ENCODE measurements around the gene MYBPC3. TPM values are rescaled to one million over a fixed set of nuclear protein-coding genes. Genes with fewer than 3 reads are reported as not detected.

The MYBPC3 gene
- total RNA-seq, 4 donors from 2014 or later, result 0.21 to 0.60 TPM; not detected in 2

- no peak overlapping the region for H3K4me3 ChIP-seq
- TF ChIP-seq EP300 (IDR thresholded peaks at IDR 0.05) (no peak), CTCF (IDR thresholded peaks at IDR 0.05) (no peak), POLR2A (IDR thresholded peaks at IDR 0.05) (no peak)
- H3K36me3 ChIP-seq, result no peaks in the 10 kb centered on the region
- no peak overlapping the region for H3K27ac ChIP-seq
- H3K9me3 ChIP-seq, result no peaks in the 10 kb centered on the region
- DNase-seq (ENCODE audit: low spot score in 2 of 2), result no peak
- WGBS, 2 donors, result 55 to 76% methylated on average over 4 to 5 of the region's 5 CpGs
- no peaks in the 10 kb centered on the region for H3K27me3 ChIP-seq
- H3K4me1 ChIP-seq, result no peaks in the 10 kb centered on the region
Observed at GRCh38 chr11:47374720-47375019, 22.2 kb upstream of the MYBPC3 start.

GRCh38 chr11:47373876-47374719, 21.6 kb upstream of the MYBPC3 start:
- peak; percentile 71 to 79 for DNase-seq (ENCODE audit: low spot score in 2 of 2)
- H3K27me3 ChIP-seq, result no peaks in the 10 kb centered on the region
- H3K4me3 ChIP-seq, result no peak overlapping the region
- no peaks in the 10 kb centered on the region for H3K9me3 ChIP-seq
- H3K36me3 ChIP-seq, result no peaks in the 10 kb centered on the region
- peaks cover 0 to 3% (median 0%) of the 10 kb centered on the region in 4 donors for H3K4me1 ChIP-seq
- WGBS, 2 donors, result 27 to 42% methylated on average over 13 to 19 of the region's 19 CpGs
- H3K27ac ChIP-seq, result peak overlapping the region in 1 of 4 donors; percentile 2
- TF ChIP-seq POLR2A (IDR thresholded peaks at IDR 0.05) (no peak), EP300 (IDR thresholded peaks at IDR 0.05) (peak in 1 of 2 donors; percentile 26), CTCF (IDR thresholded peaks at IDR 0.05) (peak; percentile 87 to 94 (median 92))

DNA sequence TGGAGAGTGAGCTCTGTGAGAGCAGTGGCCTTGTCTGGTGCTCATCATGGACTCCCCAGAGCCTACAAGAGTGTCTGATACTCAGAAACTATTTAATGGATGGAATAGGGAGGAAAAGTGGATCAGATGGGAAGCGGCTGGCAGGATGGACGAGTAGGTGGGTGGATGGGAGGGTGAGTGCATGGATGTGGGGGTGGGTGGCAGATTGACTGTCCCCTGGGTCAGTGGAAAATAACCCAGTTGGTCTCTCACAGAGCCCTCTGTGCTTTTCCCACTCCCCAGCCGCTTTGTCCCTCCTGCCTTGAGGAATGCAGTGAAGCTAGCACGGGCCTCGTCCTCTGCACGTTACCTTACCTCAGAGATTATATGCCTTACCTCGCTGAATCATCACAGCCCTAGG, 19.9 kb upstream of the MYBPC3 start:
- Histone ChIP-seq H3K27ac (no peak overlapping the region), H3K27me3 (no peaks in the 10 kb centered on the region), H3K9me3 (no peaks in the 10 kb centered on the region), H3K4me3 (no peak overlapping the region), H3K4me1 (peaks cover 0 to 4% (median 0%) of the 10 kb centered on the region in 4 donors), H3K36me3 (no peaks in the 10 kb centered on the region)
- no peak for TF ChIP-seq EP300 (IDR thresholded peaks at IDR 0.05)
- no peak for TF ChIP-seq CTCF (IDR thresholded peaks at IDR 0.05)
- no peak for TF ChIP-seq POLR2A (IDR thresholded peaks at IDR 0.05)
- DNase-seq (ENCODE audit: low spot score in 2 of 2), result no peak
- 68 to 78% methylated on average over 7 of the region's 7 CpGs for WGBS, 2 donors

DNA sequence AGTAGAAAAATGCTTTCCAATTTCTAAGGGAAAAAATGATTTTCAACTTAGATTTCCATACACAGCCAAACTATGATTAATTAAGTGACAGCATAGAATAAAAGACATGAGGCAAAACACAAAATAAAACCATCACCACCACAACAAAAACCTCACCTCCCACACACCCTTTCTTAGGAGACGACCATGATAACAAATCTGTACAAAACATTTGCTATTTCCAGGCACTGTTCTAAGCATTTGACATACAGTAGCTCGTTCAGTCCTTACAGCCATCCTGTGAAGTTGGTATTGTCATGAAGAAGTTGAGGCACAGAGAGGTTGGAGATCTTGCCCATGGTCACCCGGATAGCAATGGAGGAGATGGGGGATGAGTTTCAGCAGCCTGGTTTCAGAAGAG, 17.2 kb upstream of the MYBPC3 start:
- no peak overlapping the region for H3K27ac ChIP-seq
- no peak for DNase-seq (ENCODE audit: low spot score in 2 of 2)
- H3K4me1 ChIP-seq, result peaks cover 0 to 4% (median 0%) of the 10 kb centered on the region in 4 donors
- TF ChIP-seq CTCF (IDR thresholded peaks at IDR 0.05) (no peak), POLR2A (IDR thresholded peaks at IDR 0.05) (no peak), EP300 (IDR thresholded peaks at IDR 0.05) (no peak)
- no peaks in the 10 kb centered on the region for H3K36me3 ChIP-seq
- WGBS, 2 donors, result 47 to 52% methylated on average over 3 of the region's 3 CpGs
- no peaks in the 10 kb centered on the region for H3K9me3 ChIP-seq
- no peak overlapping the region for H3K4me3 ChIP-seq
- H3K27me3 ChIP-seq, result no peaks in the 10 kb centered on the region

DNA sequence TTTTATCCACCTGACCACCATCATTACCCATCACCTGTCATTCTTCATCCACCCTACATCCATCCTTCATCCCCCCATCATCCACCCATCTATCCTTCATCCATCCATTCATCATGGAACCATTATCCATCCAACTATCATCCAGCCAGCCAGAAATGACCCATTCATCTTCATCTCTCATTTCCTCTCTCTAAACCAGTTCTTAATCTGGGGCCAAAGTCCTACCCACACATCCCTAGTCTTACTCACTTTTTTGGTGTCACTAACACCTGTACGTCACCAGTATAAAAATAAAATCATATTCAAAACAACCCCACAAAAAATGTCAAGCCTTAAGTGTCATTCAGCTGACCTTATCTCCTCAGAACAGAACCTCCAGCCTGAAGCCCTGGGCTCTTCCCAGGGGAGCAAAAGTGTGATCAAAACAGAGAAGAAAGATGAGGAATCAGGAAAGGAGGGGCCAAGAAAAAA, 13.6 kb upstream of the MYBPC3 start:
- H3K27me3 ChIP-seq, result no peaks in the 10 kb centered on the region
- 82 to 88% methylated on average over 1 of the region's 1 CpG for WGBS, 2 donors
- H3K36me3 ChIP-seq, result no peaks in the 10 kb centered on the region
- no peak overlapping the region for H3K4me3 ChIP-seq
- no peaks in the 10 kb centered on the region for H3K9me3 ChIP-seq
- DNase-seq (ENCODE audit: low spot score in 2 of 2), result no peak
- no peak for TF ChIP-seq POLR2A (IDR thresholded peaks at IDR 0.05)
- TF ChIP-seq EP300 (IDR thresholded peaks at IDR 0.05), result no peak
- no peak for TF ChIP-seq CTCF (IDR thresholded peaks at IDR 0.05)
- H3K27ac ChIP-seq, result no peak overlapping the region
- H3K4me1 ChIP-seq, result peaks cover 0 to 4% (median 0%) of the 10 kb centered on the region in 4 donors

Measured in tibial nerve (tissue), 4 donors.